K562 (cell line): ENCODE results near the gene TRIM32. TPM values are rescaled to one million over a fixed set of nuclear protein-coding genes. Genes with fewer than 3 reads are reported as not detected.

ENCODE experiments used
- ATAC-seq: fragments of 200-7000 bp; cut with Tn5 transposase; 3 replicates; pipeline ENCODE4 v1.9.1; 2020; ENCODE audit warnings: moderate library complexity
- BruUV-seq: library from RNA; stranded (reverse); fragments of 400-500 nt; replicated peaks from 2 replicates; lab custom pipeline; 2021; lab: Mats Ljungman, UMichigan
- CTCF ChIA-PET: fragments of 300-600 bp; formaldehyde crosslinking; extraction: SDS; loops from one replicate; lab custom pipeline; 2021; ENCODE audit warnings: low intra/inter-chr PET ratio; lab: Yijun Ruan, JAX
- POLR2A ChIA-PET: fragments of 300-600, 350-650 bp; sonication (Branson Sonifier 250); formaldehyde crosslinking; extraction: SDS; loops from one replicate; lab custom pipeline; 2021; ENCODE audit warnings: antibody characterized with exemption, inconsistent platforms; lab: Yijun Ruan, JAX
- DNase-seq, 4 experiments: peaks; one replicate each; pipeline versions ENCODE4 v3.0.0 to v3.0.0-alpha.2; 2011 to 2018; ENCODE audit warnings: low spot score in 3 of 4, mixed read lengths in 3 of 4; ENCODE audit errors: extremely low read depth in 1 of 4
- FAIRE-seq: peaks from 2 replicates; lab custom pipeline; 2011; peaks lifted over from hg19 to GRCh38; lab: Jason Lieb, UNC
- H2AFZ ChIP-seq: 2 replicates; pipeline ENCODE4 v1.6.0; 2011; ENCODE audit warnings: low read depth, low read length, control low read depth, inconsistent platforms
- H3K27ac ChIP-seq: fragments of 200-600 bp; 3 replicates; pipeline ENCODE4 v1.8.0; 2011; ENCODE audit warnings: low read depth, mild to moderate bottlenecking, control low read depth, inconsistent platforms, low read length, moderate library complexity, mixed read lengths; ENCODE audit errors: extremely low read depth
- H3K27me3 ChIP-seq, 2 experiments: fragments of 300-600 bp in 1 of 2; 2 replicates in 1 of 2; 3 replicates in 1 of 2; pipeline versions ENCODE4 v1.6.0 to v1.8.0; 2011; ENCODE audit warnings: inconsistent platforms in 2 of 2, low read length in 2 of 2, mild to moderate bottlenecking in 1 of 2, mixed read lengths in 1 of 2, moderate library complexity in 1 of 2; ENCODE audit not compliant: control insufficient read depth in 2 of 2, insufficient read depth in 2 of 2
- H3K36me3 ChIP-seq: fragments of 300-600 bp; 3 replicates; pipeline ENCODE4 v1.8.0; 2011; ENCODE audit warnings: mild to moderate bottlenecking, low read length, inconsistent platforms; ENCODE audit not compliant: control insufficient read depth, insufficient read depth
- H3K4me1 ChIP-seq, 2 experiments: fragments of 200-600 bp in 1 of 2; replicated peaks in 1 of 2; 2 replicates in 1 of 2; 3 replicates in 1 of 2; pipeline versions ENCODE4 v1.5.1 to v1.8.0; 2011; ENCODE audit warnings: inconsistent platforms in 2 of 2, low read length in 2 of 2, mild to moderate bottlenecking in 1 of 2, mixed read lengths in 1 of 2, moderate library complexity in 1 of 2; ENCODE audit not compliant: control insufficient read depth in 2 of 2, insufficient read depth in 2 of 2
- H3K4me2 ChIP-seq: 2 replicates; pipeline ENCODE4 v1.6.1; 2011; ENCODE audit warnings: low read length, control low read depth, inconsistent platforms, mixed read lengths; ENCODE audit not compliant: insufficient read depth
- H3K4me3 ChIP-seq: fragments of 200-600 bp; sonication (generic), shearing (Covaris generic); 2 replicates; pipeline ENCODE4 v1.5.1; 2016; ENCODE audit warnings: control low read depth, inconsistent platforms
- H3K79me2 ChIP-seq: fragments of 200-600 bp; 3 replicates; pipeline ENCODE4 v1.8.0; 2011; ENCODE audit warnings: low read length, inconsistent platforms; ENCODE audit not compliant: control insufficient read depth, insufficient read depth
- H3K9ac ChIP-seq, 2 experiments: 2 replicates each; pipeline versions ENCODE4 v1.6.0 to v1.6.1; 2011; ENCODE audit warnings: low read depth in 2 of 2, low read length in 2 of 2, control low read depth in 1 of 2, inconsistent platforms in 1 of 2, mild to moderate bottlenecking in 1 of 2, mixed read lengths in 1 of 2; ENCODE audit not compliant: insufficient read depth in 1 of 2
- H3K9me1 ChIP-seq: one replicate; pipeline ENCODE4 v1.6.0; 2011; ENCODE audit warnings: inconsistent platforms, mild to moderate bottlenecking, low read length, moderate library complexity; ENCODE audit not compliant: control insufficient read depth, insufficient read depth
- H3K9me3 ChIP-seq: replicated peaks from 2 replicates; pipeline ENCODE4 v1.5.1; 2011; ENCODE audit warnings: low read depth, low read length, inconsistent platforms; ENCODE audit not compliant: control insufficient read depth, insufficient read depth
- H4K20me1 ChIP-seq: replicated peaks from 2 replicates; pipeline ENCODE4 v1.6.1; 2011; ENCODE audit warnings: low read length, inconsistent platforms, mixed read lengths; ENCODE audit not compliant: control insufficient read depth, insufficient read depth
- CCNT2 ChIP-seq: IDR thresholded peaks from 2 replicates; pipeline ENCODE4 v1.6.1; 2011; ENCODE audit warnings: borderline replicate concordance, low read depth, mild to moderate bottlenecking, moderate library complexity, mixed read lengths, low read length; ENCODE audit not compliant: insufficient read length; ENCODE audit errors: extremely low read depth
- CEBPB ChIP-seq: fragments of 450-650 bp; IDR thresholded peaks from 2 replicates; pipeline ENCODE4 v1.6.1; 2016; ENCODE audit warnings: missing genetic modification characterization, missing compliant biosample characterization
- CEBPG ChIP-seq, 3 experiments: fragments of 200-800 bp in 1 of 3; sonication (Bioruptor generic) in 1 of 3; sonication (generic) in 1 of 3; formaldehyde crosslinking in 1 of 3; IDR thresholded peaks in 2 of 3; conservative IDR thresholded peaks in 1 of 3; 2 replicates each; pipeline versions ENCODE4 v1.6.1 to v1.8.0; 2016 to 2022; ENCODE audit warnings: missing compliant biosample characterization in 2 of 3, missing genetic modification characterization in 2 of 3, mild to moderate bottlenecking in 1 of 3, missing genetic modification reagents in 1 of 3
- FOSL1 ChIP-seq: fragments of 200-800 bp; sonication (Bioruptor generic); conservative IDR thresholded peaks from 2 replicates; pipeline ENCODE4 v1.6.1; 2016; ENCODE audit warnings: missing genetic modification characterization, missing compliant biosample characterization
- ZNF551 ChIP-seq: fragments of 250-450 bp; sonication (Bioruptor Pico); IDR thresholded peaks from 2 replicates; pipeline ENCODE4 v1.5.0; 2021; ENCODE audit warnings: mild to moderate bottlenecking, moderate library complexity
- WGBS: fragments of 100-300 bp; shearing (Covaris generic); methylation state at CpG from one replicate; pipeline ENCODE4 v1.1.6; 2016; ENCODE audit warnings: low coverage, mixed read lengths; ENCODE audit not compliant: insufficient coverage; ENCODE audit errors: missing lambda C conversion rate; 5-methylcytosine and 5-hydroxymethylcytosine counted together
- in situ Hi-C: fragments of 300-500 bp; cut with MboI; formaldehyde crosslinking; loops from 4 replicates; pipeline ENCODE4 v1.15.0; 2018; ENCODE audit warnings: inconsistent platforms, mixed read lengths
- intact Hi-C: fragments of 100-400 bp; cut with micrococcal nuclease; formaldehyde crosslinking; loops from 2 replicates; pipeline ENCODE4 v1.14.2; 2022
- polyA plus RNA-seq, 8 experiments: library from polyadenylated mRNA; depleted of rRNA in 4 of 8; stranded (reverse) in 5 of 8; unstranded in 3 of 8; fragments of >200 nt; fragmentation: Nextera tagmentation in 2 of 8; fragmentation: Illumina TruSeq in 1 of 8; extraction: Ambion mirVana in 2 of 8; extraction: Trizol in 1 of 8; gene quantifications; 2 replicates each; pipeline versions ENCODE4 v1.2.1 to v1.2.3, GENCODE V29; 2011 to 2014; ENCODE audit warnings: inconsistent platforms in 1 of 8, missing spikeins in 1 of 8
- total RNA-seq, 7 experiments: library from RNA; depleted of rRNA in 6 of 7; stranded (reverse); fragments of >200 nt in 6 of 7; fragmentation: Illumina TruSeq in 2 of 7; extraction: Trizol in 2 of 7; gene quantifications; 2 replicates each; pipeline versions ENCODE4 v1.2.1 to v1.2.3, GENCODE V29; 2011 to 2021; ENCODE audit warnings: low replicate concordance in 1 of 7
- TF ChIP-seq, protein P1 (sequence below), 2 experiments: fragments of 450-650 bp in 1 of 2; sonication (generic) in 1 of 2; formaldehyde crosslinking in 1 of 2; IDR thresholded peaks in 1 of 2; conservative IDR thresholded peaks in 1 of 2; 2 replicates each; pipeline versions ENCODE4 v1.6.1 to v1.8.1; 2016 to 2023; ENCODE audit warnings: mild to moderate bottlenecking in 2 of 2, moderate library complexity in 2 of 2, inconsistent platforms in 1 of 2, missing genetic modification reagents in 1 of 2

Gene TRIM32
- total and polyA plus RNA-seq, 9 of the 15 experiments (the other 6 are each of a cell fraction or from before 2014, with no cell fraction given): 3.5 to 9.4 (median 5.9) TPM

DNA sequence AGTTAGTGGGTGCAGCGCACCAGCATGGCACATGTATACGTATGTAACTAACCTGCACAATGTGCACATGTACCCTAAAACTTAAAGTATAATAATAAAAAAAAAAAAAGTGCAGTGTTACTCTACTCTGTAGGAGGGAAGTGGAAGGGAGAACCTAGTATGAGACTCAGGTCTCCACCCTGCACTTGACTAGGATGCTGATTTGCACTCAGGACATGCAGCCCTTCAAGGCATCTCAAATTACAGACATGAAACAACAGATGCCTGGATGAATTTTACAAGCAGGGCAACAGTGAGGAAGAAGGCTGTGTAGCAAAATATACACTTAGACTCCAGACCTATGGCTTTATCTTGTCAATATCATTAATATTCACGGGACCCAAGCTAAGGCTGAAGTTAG is 16.5 kb downstream of the TRIM32 start:
- BruUV-seq: no TSS peak
- no peaks in the 10 kb centered on the region for H3K9me1 ChIP-seq
- H3K79me2 ChIP-seq: no peaks in the 10 kb centered on the region
- DNase-seq (no peak), ATAC-seq (no peak), FAIRE-seq (no peak)
- no peak overlapping the region for H3K9ac ChIP-seq
- no peaks in the 10 kb centered on the region for H3K9me3 ChIP-seq
- H4K20me1 ChIP-seq: no peaks in the 10 kb centered on the region
- CTCF ChIA-PET: no interaction called here
- H3K4me2 ChIP-seq: no peak overlapping the region
- no peak overlapping the region for H3K27ac ChIP-seq
- 18% methylated on average over 1 of the region's 3 CpGs for WGBS
- TF ChIP-seq ZNF551: no peak
- TF ChIP-seq CCNT2: no peak
- H3K4me3 ChIP-seq: no peak overlapping the region
- intact Hi-C loops (no loop called here), in situ Hi-C loops (no loop called here)
- peaks cover 16% of the 10 kb centered on the region for H3K36me3 ChIP-seq
- no peak overlapping the region for H2AFZ ChIP-seq
- no peaks in the 10 kb centered on the region for H3K4me1 ChIP-seq
- no peaks in the 10 kb centered on the region for H3K27me3 ChIP-seq
- POLR2A ChIA-PET: interaction anchor here (0.7 to 1.7 kb wide), 2 partner anchors 17 to 49 kb away, joined by 3 to 4 read pairs; partner anchors contain the start of gene TRIM32

GRCh38 chr9:116704470-116704869 is 17.4 kb downstream of the TRIM32 start:
- FAIRE-seq (no peak), DNase-seq (no peak), ATAC-seq (no peak)
- Histone ChIP-seq H3K4me2 (no peak overlapping the region), H4K20me1 (no peaks in the 10 kb centered on the region), H3K4me1 (no peaks in the 10 kb centered on the region), H3K36me3 (peaks cover 7% of the 10 kb centered on the region; the same call in 2 of the 3 replicates), H3K27ac (no peak overlapping the region), H3K9me3 (no peaks in the 10 kb centered on the region), H3K4me3 (no peak overlapping the region), H3K79me2 (no peaks in the 10 kb centered on the region), H3K27me3 (no peaks in the 10 kb centered on the region), H3K9me1 (no peaks in the 10 kb centered on the region), H3K9ac (no peak overlapping the region), H2AFZ (no peak overlapping the region)
- in situ Hi-C loops: no loop called here
- POLR2A ChIA-PET: interaction anchor here (1.1 to 1.7 kb wide), 3 partner anchors 9 to 72 kb away, joined by 3 to 4 read pairs (median 3); partner anchors contain the start of gene TRIM32
- intact Hi-C loops: no loop called here
- no TSS peak for BruUV-seq
- TF ChIP-seq CEBPG (CRISPR knock-in tag; IDR thresholded peaks at IDR 0.05): no peak
- peak; percentile 31 to 36; a peak in 2 of 4 replicates for TF ChIP-seq CEBPG (tag; conservative IDR thresholded peaks at IDR 0.05 in 1 of 2, IDR thresholded peaks at IDR 0.05 in 1 of 2)
- no peak for TF ChIP-seq FOSL1 (tag)
- TF ChIP-seq CEBPB: peak; percentile 30; the same call in 1 of the 2 replicates
- TF ChIP-seq, protein P1, sequence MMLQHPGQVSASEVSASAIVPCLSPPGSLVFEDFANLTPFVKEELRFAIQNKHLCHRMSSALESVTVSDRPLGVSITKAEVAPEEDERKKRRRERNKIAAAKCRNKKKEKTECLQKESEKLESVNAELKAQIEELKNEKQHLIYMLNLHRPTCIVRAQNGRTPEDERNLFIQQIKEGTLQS (IDR thresholded peaks at IDR 0.05): peak; percentile 67
- TF ChIP-seq, protein P1 (CRISPR knock-in tag; conservative IDR thresholded peaks at IDR 0.05): no peak
- CTCF ChIA-PET: no interaction called here
